Measurements from ENCODE around the gene STARD13. TPM values are rescaled to one million over a fixed set of nuclear protein-coding genes. Genes with fewer than 3 reads are reported as not detected.

Gene STARD13
- total and polyA plus RNA-seq, 7 experiments from 2014 or later = 0.30 to 1.1 (median 0.73) TPM; not detected in 2

- Mint-ChIP-seq H3K4me1 (peaks cover 0 to 13% (median 0%) of the 10 kb centered on the region in 7 donors), H3K27me3 (peaks cover 0 to 30% (median 22%) of the 10 kb centered on the region in 5 donors), H3K36me3 (no peaks in the 10 kb centered on the region), H3K9me3 (peaks cover 0 to 3% (median 0%) of the 10 kb centered on the region in 11 donors), H3K27ac (no peak overlapping the region), H3K4me3 (peak overlapping the region in 1 of 10 donors; percentile 0)
- intact Hi-C loops (cut with micrococcal nuclease) = no loop called here
- ChIA-PET CTCF (no interaction called here), POLR2A (no interaction called here)
- Histone ChIP-seq H3K36me3 (ENCODE audit: control insufficient read depth in 2 of 3, insufficient read depth in 3 of 3, low read length in 3 of 3) (no peaks in the 10 kb centered on the region), H3K27me3 (ENCODE audit: control insufficient read depth in 2 of 2, insufficient read depth in 2 of 2, low read length in 2 of 2) (peaks cover 0 to 6% of the 10 kb centered on the region in 2 donors), H3K4me3 (ENCODE audit: low read length) (no peak overlapping the region), H3K4me1 (ENCODE audit: control insufficient read depth in 2 of 2, insufficient read depth in 2 of 2, low read length in 2 of 2) (no peaks in the 10 kb centered on the region), H3K9me3 (ENCODE audit: control insufficient read depth in 2 of 3, low read length in 3 of 3) (no peaks in the 10 kb centered on the region), H3K27ac (ENCODE audit: low read depth, low read length) (no peak overlapping the region)
- DNase-seq (no peak), ATAC-seq (no peak)
These were observed 209.3 kb downstream of the STARD13 start for GRCh38 chr13:33076001-33076992.

- Histone ChIP-seq H3K4me1 (ENCODE audit: control insufficient read depth in 2 of 2, insufficient read depth in 2 of 2, low read length in 2 of 2) (no peaks in the 10 kb centered on the region), H3K27ac (ENCODE audit: low read depth, low read length) (no peak overlapping the region), H3K27me3 (ENCODE audit: control insufficient read depth in 2 of 2, insufficient read depth in 2 of 2, low read length in 2 of 2) (no peaks in the 10 kb centered on the region), H3K9me3 (ENCODE audit: control insufficient read depth in 2 of 3, low read length in 3 of 3) (no peaks in the 10 kb centered on the region), H3K36me3 (ENCODE audit: control insufficient read depth in 2 of 3, insufficient read depth in 3 of 3, low read length in 3 of 3) (no peaks in the 10 kb centered on the region), H3K4me3 (ENCODE audit: low read length) (no peak overlapping the region)
- peaks cover 0 to 3% (median 0%) of the 10 kb centered on the region in 11 donors for H3K9me3 Mint-ChIP-seq
- POLR2A ChIA-PET = no interaction called here
- CTCF ChIA-PET = no interaction called here
- DNase-seq (no peak), ATAC-seq (no peak)
- no peaks in the 10 kb centered on the region for H3K36me3 Mint-ChIP-seq
- peaks cover 0 to 4% (median 3%) of the 10 kb centered on the region in 5 donors for H3K27me3 Mint-ChIP-seq
- intact Hi-C loops (cut with micrococcal nuclease) = no loop called here
- H3K4me3 Mint-ChIP-seq = no peak overlapping the region
- no peak overlapping the region for H3K27ac Mint-ChIP-seq
- H3K4me1 Mint-ChIP-seq = peaks cover 0 to 15% (median 0%) of the 10 kb centered on the region in 7 donors
These were observed 212.2 kb downstream of the STARD13 start for GRCh38 chr13:33073338-33073737.

GRCh38 chr13:33072759-33073158, 212.8 kb downstream of the STARD13 start:
- Mint-ChIP-seq H3K9me3 (peaks cover 0 to 3% (median 0%) of the 10 kb centered on the region in 11 donors), H3K4me3 (no peak overlapping the region), H3K27me3 (peaks cover 0 to 4% (median 0%) of the 10 kb centered on the region in 5 donors), H3K36me3 (no peaks in the 10 kb centered on the region), H3K27ac (no peak overlapping the region), H3K4me1 (peaks cover 0 to 15% (median 0%) of the 10 kb centered on the region in 7 donors)
- no peaks in the 10 kb centered on the region for H3K27me3 ChIP-seq (ENCODE audit: control insufficient read depth in 2 of 2, insufficient read depth in 2 of 2, low read length in 2 of 2)
- H3K27ac ChIP-seq (ENCODE audit: low read depth, low read length) = no peak overlapping the region
- no peaks in the 10 kb centered on the region for H3K4me1 ChIP-seq (ENCODE audit: control insufficient read depth in 2 of 2, insufficient read depth in 2 of 2, low read length in 2 of 2)
- ATAC-seq = no peak
- no peak overlapping the region for H3K4me3 ChIP-seq (ENCODE audit: low read length)
- no peak for DNase-seq
- H3K36me3 ChIP-seq (ENCODE audit: control insufficient read depth in 2 of 3, insufficient read depth in 3 of 3, low read length in 3 of 3) = no peaks in the 10 kb centered on the region
- intact Hi-C loops (cut with micrococcal nuclease) = no loop called here
- ChIA-PET CTCF (no interaction called here), POLR2A (no interaction called here)
- H3K9me3 ChIP-seq (ENCODE audit: control insufficient read depth in 2 of 3, low read length in 3 of 3) = no peaks in the 10 kb centered on the region

GRCh38 chr13:33072282-33072681, 213.3 kb downstream of the STARD13 start:
- Histone ChIP-seq H3K36me3 (ENCODE audit: control insufficient read depth in 2 of 3, insufficient read depth in 3 of 3, low read length in 3 of 3) (no peaks in the 10 kb centered on the region), H3K9me3 (ENCODE audit: control insufficient read depth in 2 of 3, low read length in 3 of 3) (no peaks in the 10 kb centered on the region), H3K4me1 (ENCODE audit: control insufficient read depth in 2 of 2, insufficient read depth in 2 of 2, low read length in 2 of 2) (no peaks in the 10 kb centered on the region), H3K27ac (ENCODE audit: low read depth, low read length) (no peak overlapping the region), H3K4me3 (ENCODE audit: low read length) (no peak overlapping the region), H3K27me3 (ENCODE audit: control insufficient read depth in 2 of 2, insufficient read depth in 2 of 2, low read length in 2 of 2) (no peaks in the 10 kb centered on the region)
- Mint-ChIP-seq H3K9me3 (peaks cover 0 to 3% (median 0%) of the 10 kb centered on the region in 11 donors), H3K27me3 (peaks cover 0 to 4% (median 0%) of the 10 kb centered on the region in 5 donors), H3K4me3 (no peak overlapping the region), H3K4me1 (peaks cover 0 to 15% (median 0%) of the 10 kb centered on the region in 7 donors), H3K36me3 (no peaks in the 10 kb centered on the region), H3K27ac (no peak overlapping the region)
- DNase-seq = no peak
- CTCF ChIA-PET = no interaction called here
- intact Hi-C loops (cut with micrococcal nuclease) = no loop called here
- ATAC-seq = no peak
- POLR2A ChIA-PET = no interaction called here

- Mint-ChIP-seq H3K9me3 (peaks cover 0 to 3% (median 0%) of the 10 kb centered on the region in 11 donors), H3K27me3 (peaks cover 0 to 4% (median 0%) of the 10 kb centered on the region in 5 donors), H3K4me3 (no peak overlapping the region), H3K27ac (no peak overlapping the region), H3K36me3 (peaks cover 0 to 3% (median 0%) of the 10 kb centered on the region in 5 donors), H3K4me1 (peaks cover 0 to 15% (median 0%) of the 10 kb centered on the region in 7 donors)
- CTCF ChIA-PET = no interaction called here
- H3K27ac ChIP-seq (ENCODE audit: low read depth, low read length) = no peak overlapping the region
- POLR2A ChIA-PET = no interaction called here
- no peaks in the 10 kb centered on the region for H3K4me1 ChIP-seq (ENCODE audit: control insufficient read depth in 2 of 2, insufficient read depth in 2 of 2, low read length in 2 of 2)
- H3K27me3 ChIP-seq (ENCODE audit: control insufficient read depth in 2 of 2, insufficient read depth in 2 of 2, low read length in 2 of 2) = no peaks in the 10 kb centered on the region
- intact Hi-C loops (cut with micrococcal nuclease) = no loop called here
- no peak overlapping the region for H3K4me3 ChIP-seq (ENCODE audit: low read length)
- DNase-seq (no peak), ATAC-seq (no peak)
- no peaks in the 10 kb centered on the region for H3K9me3 ChIP-seq (ENCODE audit: control insufficient read depth in 2 of 3, low read length in 3 of 3)
- no peaks in the 10 kb centered on the region for H3K36me3 ChIP-seq (ENCODE audit: control insufficient read depth in 2 of 3, insufficient read depth in 3 of 3, low read length in 3 of 3)
These were observed 214.8 kb downstream of the STARD13 start for GRCh38 chr13:33070713-33071112.

GRCh38 chr13:33069365-33069764, 216.2 kb downstream of the STARD13 start:
- H3K4me1 Mint-ChIP-seq = peaks cover 0 to 17% (median 0%) of the 10 kb centered on the region in 7 donors

More at GRCh38 chr13:33069365-33069764, 216.2 kb downstream of the STARD13 start:
- no peak for ATAC-seq
- Histone ChIP-seq H3K9me3 (ENCODE audit: control insufficient read depth in 2 of 3, low read length in 3 of 3) (no peaks in the 10 kb centered on the region), H3K4me1 (ENCODE audit: control insufficient read depth in 2 of 2, insufficient read depth in 2 of 2, low read length in 2 of 2) (no peaks in the 10 kb centered on the region), H3K36me3 (ENCODE audit: control insufficient read depth in 2 of 3, insufficient read depth in 3 of 3, low read length in 3 of 3) (no peaks in the 10 kb centered on the region), H3K4me3 (ENCODE audit: low read length) (no peak overlapping the region), H3K27me3 (ENCODE audit: control insufficient read depth in 2 of 2, insufficient read depth in 2 of 2, low read length in 2 of 2) (no peaks in the 10 kb centered on the region), H3K27ac (ENCODE audit: low read depth, low read length) (no peak overlapping the region)
- Mint-ChIP-seq H3K9me3 (peaks cover 0 to 3% (median 0%) of the 10 kb centered on the region in 11 donors), H3K27me3 (peaks cover 0 to 4% (median 0%) of the 10 kb centered on the region in 5 donors), H3K27ac (no peak overlapping the region), H3K4me3 (no peak overlapping the region), H3K36me3 (peaks cover 0 to 3% (median 0%) of the 10 kb centered on the region in 5 donors)
- DNase-seq = no peak
- intact Hi-C loops (cut with micrococcal nuclease) = no loop called here
- ChIA-PET CTCF (no interaction called here), POLR2A (no interaction called here)

All from naive thymus-derived CD4-positive, alpha-beta T cell (primary cell).